Endothelial cell of umbilical vein (primary cell): ENCODE measurements around the gene PRR5L. TPM values are rescaled to one million over a fixed set of nuclear protein-coding genes. Genes with fewer than 3 reads are reported as not detected.

Source experiments
- BruUV-seq: library from RNA; stranded (reverse); fragments of 400-500 nt; replicated peaks from 2 replicates; lab custom pipeline; 2021; lab: Mats Ljungman, UMichigan
- CTCF ChIA-PET: fragments of 300-600, 350-600 bp; sonication (Branson Sonifier 250); formaldehyde crosslinking; loops from one replicate; lab custom pipeline; 2021; ENCODE audit warnings: antibody characterized with exemption, inconsistent platforms; lab: Charles Lee
- POLR2A ChIA-PET: fragments of 300-600, 350-600 bp; sonication (Branson Sonifier 250); formaldehyde crosslinking; loops from one replicate; lab custom pipeline; 2021; ENCODE audit warnings: antibody characterized with exemption, inconsistent platforms; lab: Charles Lee
- DNase-seq: peaks from one replicate; pipeline ENCODE4 v3.0.0-alpha.2; 2011; ENCODE audit warnings: low read depth, low spot score
- FAIRE-seq: peaks from 2 replicates; lab custom pipeline; 2011; peaks lifted over from hg19 to GRCh38; lab: Jason Lieb, UNC
- H2AFZ ChIP-seq: 2 replicates; pipeline ENCODE4 v1.6.0; 2012; ENCODE audit warnings: low read depth, low read length, control low read depth, inconsistent platforms
- H3K27ac ChIP-seq: 2 replicates; pipeline ENCODE4 v1.5.1; 2011; ENCODE audit warnings: low read depth, mild to moderate bottlenecking, control low read depth, low read length, moderate library complexity; ENCODE audit not compliant: insufficient read depth
- H3K27me3 ChIP-seq, 2 experiments: 2 replicates each; pipeline versions ENCODE4 v1.6.0 to v1.6.1; 2011; ENCODE audit warnings: low read length in 2 of 2, mixed read lengths in 1 of 2; ENCODE audit not compliant: control insufficient read depth in 2 of 2, insufficient read depth in 2 of 2
- H3K36me3 ChIP-seq, 2 experiments: 2 replicates in 1 of 2; 3 replicates in 1 of 2; pipeline ENCODE4 v1.5.1; 2011; ENCODE audit warnings: low read length in 2 of 2, mild to moderate bottlenecking in 1 of 2, moderate library complexity in 1 of 2; ENCODE audit not compliant: control insufficient read depth in 2 of 2, insufficient read depth in 2 of 2; ENCODE audit errors: extremely low read depth in 1 of 2
- H3K4me1 ChIP-seq: 3 replicates; pipeline ENCODE4 v1.5.1; 2011; ENCODE audit warnings: mild to moderate bottlenecking, low read length; ENCODE audit not compliant: control insufficient read depth, insufficient read depth; ENCODE audit errors: extremely low read depth
- H3K4me2 ChIP-seq: 2 replicates; pipeline ENCODE4 v1.6.1; 2011; ENCODE audit warnings: low read length, control low read depth, mixed read lengths; ENCODE audit not compliant: insufficient read depth
- H3K4me3 ChIP-seq, 3 experiments: fragments of 200-600 bp in 1 of 3; sonication (generic), shearing (Covaris generic) in 1 of 3; replicated peaks in 1 of 3; 2 replicates each; pipeline ENCODE4 v1.5.1; 2011 to 2016; ENCODE audit warnings: control low read depth in 3 of 3, low read length in 3 of 3, mild to moderate bottlenecking in 2 of 3, inconsistent platforms in 1 of 3, low read depth in 1 of 3, moderate library complexity in 1 of 3; ENCODE audit not compliant: insufficient read depth in 1 of 3
- H3K79me2 ChIP-seq: 2 replicates; pipeline ENCODE4 v1.6.0; 2012; ENCODE audit warnings: low read length, inconsistent platforms; ENCODE audit not compliant: control insufficient read depth, insufficient read depth
- H3K9ac ChIP-seq: replicated peaks from 2 replicates; pipeline ENCODE3; 2011; ENCODE audit warnings: low read length, control low read depth; ENCODE audit not compliant: insufficient read depth; ENCODE audit errors: extremely low read depth
- H3K9me1 ChIP-seq: replicated peaks from 3 replicates; pipeline ENCODE4 v1.6.0; 2011; ENCODE audit warnings: mild to moderate bottlenecking, low read length; ENCODE audit not compliant: control insufficient read depth, insufficient read depth; ENCODE audit errors: extremely low read depth
- H3K9me3 ChIP-seq: replicated peaks from 2 replicates; pipeline ENCODE4 v1.5.1; 2012; ENCODE audit warnings: low read length, inconsistent platforms; ENCODE audit not compliant: control insufficient read depth, insufficient read depth
- H4K20me1 ChIP-seq: replicated peaks from 2 replicates; pipeline ENCODE3; 2011; ENCODE audit warnings: mild to moderate bottlenecking, low read length; ENCODE audit not compliant: control insufficient read depth, insufficient read depth; ENCODE audit errors: extremely low read depth
- CTCF ChIP-seq, 2 donors: IDR thresholded peaks; 1 replicate in 1 of 2; 2 replicates in 1 of 2; pipeline ENCODE4 v1.5.1; 2011; ENCODE audit warnings: low read length in 2 of 2, mild to moderate bottlenecking in 2 of 2, moderate library complexity in 2 of 2, control low read depth in 1 of 2, inconsistent platforms in 1 of 2, low read depth in 1 of 2; ENCODE audit not compliant: insufficient read depth in 1 of 2; ENCODE audit errors: extremely low read depth in 1 of 2
- EZH2 ChIP-seq: IDR thresholded peaks from 2 replicates; pipeline ENCODE4 v1.6.1; 2012; ENCODE audit warnings: borderline replicate concordance, low read depth, mild to moderate bottlenecking, moderate library complexity, low read length, inconsistent platforms; ENCODE audit not compliant: severe bottlenecking
- FOS ChIP-seq: IDR thresholded peaks from 2 replicates; pipeline ENCODE4 v1.6.1; 2011; ENCODE audit warnings: mild to moderate bottlenecking, low read length, moderate library complexity, borderline replicate concordance; ENCODE audit not compliant: insufficient read depth
- GATA2 ChIP-seq: IDR thresholded peaks from 2 replicates; pipeline ENCODE4 v1.7.0; 2011; ENCODE audit warnings: low read depth, mild to moderate bottlenecking, moderate library complexity, mixed read lengths, low read length; ENCODE audit not compliant: insufficient read length, insufficient read depth
- JUN ChIP-seq: IDR thresholded peaks from 2 replicates; pipeline ENCODE4 v1.6.1; 2011; ENCODE audit warnings: borderline replicate concordance, low read depth; ENCODE audit not compliant: insufficient read length, insufficient read depth
- MAX ChIP-seq: IDR thresholded peaks from 2 replicates; pipeline ENCODE4 v1.6.1; 2011; ENCODE audit not compliant: insufficient read depth, insufficient read length
- MYC ChIP-seq: IDR thresholded peaks from one replicate; pipeline ENCODE4 v1.6.1; 2011; ENCODE audit warnings: mild to moderate bottlenecking, low read depth, low read length
- POLR2A ChIP-seq: IDR thresholded peaks from 2 replicates; pipeline ENCODE4 v1.6.1; 2012; ENCODE audit warnings: low read depth, mild to moderate bottlenecking, control low read depth, low read length
- POLR2AphosphoS5 ChIP-seq: IDR thresholded peaks from 2 replicates; pipeline ENCODE4 v1.6.1; 2012; ENCODE audit warnings: low read depth, mild to moderate bottlenecking, control low read depth, low read length, moderate library complexity; ENCODE audit not compliant: insufficient read depth
- dilution Hi-C: fragments of 300-500 bp; cut with MboI; formaldehyde crosslinking; loops from one replicate; pipeline ENCODE4 v1.15.0; 2019; ENCODE audit warnings: low sequenced_read_pairs; ENCODE audit not compliant: extremely low pct_ligation_motif_present
- intact Hi-C: fragments of 100-400 bp; cut with micrococcal nuclease; formaldehyde crosslinking; loops from one replicate; pipeline ENCODE4 v1.10.0; 2022
- polyA plus RNA-seq, 4 experiments: library from polyadenylated mRNA; depleted of rRNA in 3 of 4; stranded (reverse) in 3 of 4; unstranded in 1 of 4; fragments of >200 nt; gene quantifications; 2 replicates each; pipeline versions ENCODE4 v1.2.1 to v1.2.3, GENCODE V29; 2011 to 2012; ENCODE audit warnings: missing spikeins in 1 of 4
- total RNA-seq: library from RNA; stranded (reverse); gene quantifications from 2 replicates; pipeline ENCODE4 v1.2.3, GENCODE V29; 2021

Gene PRR5L
- total and polyA plus RNA-seq, 2 donors (not counting 3 experiments of a cell fraction or from before 2014, with no cell fraction given) = 2.5 to 6.1 TPM

GRCh38 chr11:36379653-36380052 lies 83.6 kb downstream of the PRR5L start:
- TF ChIP-seq MAX = no peak
- no peak for TF ChIP-seq JUN
- TF ChIP-seq FOS = no peak
- no peak for TF ChIP-seq POLR2A
- TF ChIP-seq EZH2 = no peak
- no peak for TF ChIP-seq GATA2
- no peak for TF ChIP-seq CTCF (IDR thresholded peaks at IDR 0.05; ENCODE audit: extremely low read depth in 1 of 2, insufficient read depth in 1 of 2, low read depth in 1 of 2, low read length in 2 of 2)
- TF ChIP-seq MYC = no peak
- no peak for TF ChIP-seq POLR2AphosphoS5
- H3K9me1 ChIP-seq = no peaks in the 10 kb centered on the region
- dilution Hi-C loops = no loop called here
- H2AFZ ChIP-seq = no peak overlapping the region
- no peaks in the 10 kb centered on the region for H3K79me2 ChIP-seq
- intact Hi-C loops = no loop called here
- H3K27ac ChIP-seq = no peak overlapping the region
- no peaks in the 10 kb centered on the region for H3K9me3 ChIP-seq
- H3K36me3 ChIP-seq = peaks cover 0 to 3% of the 10 kb centered on the region in 2 experiments
- no peaks in the 10 kb centered on the region for H4K20me1 ChIP-seq
- H3K9ac ChIP-seq = no peak overlapping the region
- H3K4me3 ChIP-seq = no peak overlapping the region
- H3K27me3 ChIP-seq = peaks cover 15% of the 10 kb centered on the region in 2 experiments
- H3K4me1 ChIP-seq = peaks cover 10% of the 10 kb centered on the region
- POLR2A ChIA-PET = no interaction called here
- no peak overlapping the region for H3K4me2 ChIP-seq
- CTCF ChIA-PET = interaction anchor here (5.1 to 6.1 kb wide), 2 partner anchors 89 to 113 kb away, joined by 31 to 51 read pairs; partner anchors contain the start of gene COMMD9
- no TSS peak for BruUV-seq
- FAIRE-seq = no peak
- no peak for DNase-seq
